HG03520 (cell line): ENCODE data around the gene ATF7.
"Not testable (repeated sequence)": the region's sequence is repeated elsewhere in the genome, so short reads cannot be mapped to it uniquely, and the experiment has no call there.

Source experiments
- ATAC-seq: cut with Tn5 transposase; IDR thresholded peaks from one replicate; pipeline ENCODE4 v1.9.1; 2021; ENCODE audit warnings: mild to moderate bottlenecking, moderate library complexity; ENCODE audit not compliant: unreplicated experiment

Gene ATF7

GRCh38 chr12:53631721-53632120 lies 5.5 kb upstream of the ATF7 start:
- no peak for ATAC-seq

DNA sequence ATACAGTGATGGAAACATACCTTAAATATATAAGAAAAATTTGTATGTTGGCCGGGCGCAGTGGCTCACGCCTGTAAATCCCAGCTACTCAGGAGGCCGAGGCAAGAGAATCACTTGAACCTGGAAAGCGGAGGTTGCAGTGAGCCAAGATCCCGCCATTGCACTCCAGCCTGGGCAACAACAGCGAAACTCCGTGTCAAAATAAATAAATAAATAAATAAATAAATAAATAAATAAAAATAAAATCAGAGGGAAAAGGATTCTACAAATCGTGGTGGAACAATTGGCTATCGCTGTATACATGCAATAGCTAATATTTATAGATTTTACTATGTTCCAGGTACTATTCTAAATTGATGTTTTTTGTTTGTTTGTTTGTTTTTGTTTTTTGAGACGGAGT lies 1.7 kb upstream of the ATF7 start:
- no peak for ATAC-seq

DNA sequence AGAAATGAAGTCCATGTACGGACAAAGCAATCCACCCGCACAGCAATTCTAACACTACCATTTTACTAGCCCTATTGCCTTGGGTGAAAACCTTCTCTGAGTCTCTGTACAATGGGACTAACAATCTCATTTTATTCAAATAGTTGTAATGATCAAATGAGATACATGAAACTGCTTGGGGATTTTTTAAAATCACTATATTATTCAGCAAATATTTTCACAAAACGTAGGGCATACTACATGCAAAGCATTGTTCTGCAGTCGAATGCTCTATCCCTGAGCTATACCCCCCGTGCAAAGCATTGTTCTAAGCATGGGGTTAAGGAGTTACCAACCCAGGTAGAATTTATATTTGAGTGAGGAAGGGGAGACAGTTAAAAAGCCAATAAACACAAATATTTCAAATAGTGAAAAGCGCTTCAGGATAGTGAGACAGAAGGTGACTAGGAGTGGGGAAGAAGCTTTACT lies 554 bp upstream of the ATF7 start:
- no peak for ATAC-seq

GRCh38 chr12:53625373-53625945 lies 723 bp downstream of the ATF7 start:
- no peak for ATAC-seq

DNA sequence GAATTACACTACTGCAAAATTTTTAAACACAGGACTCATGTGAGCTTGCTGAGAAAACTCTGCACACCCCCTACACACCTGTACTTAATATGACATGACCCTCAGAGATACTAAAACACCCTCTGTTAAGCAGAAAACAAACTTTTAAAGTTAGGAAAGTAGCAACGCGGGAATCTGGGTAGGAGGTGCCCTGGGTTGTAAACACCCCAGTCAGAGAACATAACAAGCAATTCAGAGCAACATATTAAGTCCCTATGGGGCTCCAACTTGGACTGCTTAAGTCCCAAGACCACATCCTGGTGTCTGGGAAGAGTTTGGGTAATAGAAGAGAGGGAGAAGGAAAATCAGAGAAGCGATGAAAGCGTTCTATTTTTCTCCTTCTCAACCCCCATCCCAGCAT lies 1.2 kb downstream of the ATF7 start:
- no peak for ATAC-seq

- no peak for ATAC-seq
These were observed 1.7 kb downstream of the ATF7 start for GRCh38 chr12:53624458-53624857.

DNA sequence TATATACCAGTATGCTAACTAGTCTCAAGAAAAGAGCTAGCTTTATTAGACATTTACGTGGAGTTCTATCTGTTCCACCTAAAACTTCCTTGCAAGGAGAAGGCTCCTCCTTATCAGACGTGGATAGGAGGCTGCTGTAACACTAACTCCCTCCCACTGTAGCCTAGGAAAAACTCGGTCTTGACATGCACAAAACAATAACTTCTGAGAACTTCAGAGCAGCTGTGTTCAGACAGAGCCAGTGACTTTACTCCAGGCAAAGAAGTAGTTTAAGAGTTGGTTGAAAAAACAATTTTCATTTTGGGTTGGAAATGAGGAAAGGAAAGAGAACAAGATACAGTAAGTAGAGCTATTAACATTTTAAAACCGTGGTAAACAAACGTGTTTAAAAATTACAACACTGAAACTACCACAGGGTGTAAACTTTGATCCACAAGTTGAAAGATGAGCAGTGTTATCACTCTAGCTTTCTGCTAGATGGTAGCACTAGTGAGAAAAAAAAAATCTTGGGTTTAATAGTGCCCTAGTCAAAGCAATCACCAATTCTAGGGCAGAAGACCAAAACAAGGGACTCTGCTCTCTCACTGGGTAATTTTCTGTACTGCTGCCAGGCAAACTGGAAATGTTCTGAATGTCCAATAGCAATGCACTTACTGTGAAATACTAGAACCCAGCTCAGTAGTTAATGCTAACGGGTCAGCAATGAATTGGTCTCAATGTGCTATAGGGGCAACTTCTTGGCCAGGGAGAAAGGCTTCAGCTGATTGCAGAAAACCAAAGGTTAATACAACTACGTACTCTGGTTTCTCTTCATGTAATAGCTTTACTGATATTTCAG lies 2.4 kb downstream of the ATF7 start:
- ATAC-seq = no peak

GRCh38 chr12:53622724-53623123 lies 3.5 kb downstream of the ATF7 start:
- ATAC-seq = no peak

DNA sequence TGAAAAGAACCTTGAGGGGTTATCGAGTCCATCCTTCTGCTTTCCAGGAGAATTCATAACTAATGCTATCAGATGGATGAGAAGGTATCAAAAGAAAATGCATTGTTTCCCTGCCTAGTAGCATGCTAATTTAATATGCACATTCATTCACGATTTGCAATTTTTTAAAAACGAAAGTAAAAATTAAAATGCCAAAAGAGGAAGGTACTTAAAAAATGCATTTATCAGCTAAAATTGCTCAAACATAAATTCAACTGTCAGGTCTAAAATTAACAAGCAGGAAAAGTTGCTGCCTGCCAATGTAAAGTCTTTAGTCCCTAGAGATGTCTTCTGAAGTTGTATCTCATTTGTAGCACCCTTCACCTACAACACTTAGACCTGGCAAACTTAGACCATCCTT lies 7.9 kb downstream of the ATF7 start:
- ATAC-seq = no peak

DNA sequence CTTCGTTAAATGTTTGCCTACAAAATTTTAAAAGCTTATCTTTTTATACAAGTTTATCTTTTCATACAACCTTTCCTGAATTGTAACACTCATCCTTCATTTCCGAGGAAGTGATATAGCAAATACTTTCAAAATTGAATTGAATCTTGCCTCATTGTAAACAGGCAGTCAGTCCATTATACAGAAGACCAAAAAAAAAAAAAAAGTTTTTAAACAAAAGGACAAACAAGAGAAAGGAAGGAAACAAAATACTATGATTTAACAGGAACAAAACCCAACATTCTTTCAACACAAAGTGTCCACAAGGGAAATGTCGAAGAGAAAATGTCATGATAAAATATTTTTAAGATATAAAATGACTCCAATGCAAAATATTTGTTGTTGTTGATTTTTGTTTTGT lies 8.5 kb downstream of the ATF7 start:
- ATAC-seq = no peak

GRCh38 chr12:53616950-53617349 lies 9.2 kb downstream of the ATF7 start:
- no peak for ATAC-seq

DNA sequence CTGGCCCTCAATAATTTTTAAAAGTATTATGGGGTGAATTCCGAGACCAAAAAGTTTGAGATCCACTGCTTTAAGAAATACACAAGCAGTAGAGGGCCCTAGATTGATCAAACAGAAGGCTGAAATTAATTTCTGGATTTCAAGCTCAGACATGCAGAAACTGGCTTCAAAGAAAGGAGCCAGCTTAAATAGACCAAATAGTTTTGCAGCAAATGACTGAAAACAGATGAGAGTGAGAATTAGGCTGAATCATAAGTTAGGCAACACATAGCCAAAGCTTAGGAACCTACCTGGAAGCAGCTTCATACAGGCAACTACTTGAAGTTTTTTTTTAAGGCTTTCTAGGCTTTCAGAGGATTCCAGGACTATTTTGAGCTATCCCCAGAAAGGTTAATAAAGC lies 12.4 kb downstream of the ATF7 start:
- ATAC-seq = no peak

GRCh38 chr12:53612978-53613377 lies 13.2 kb downstream of the ATF7 start:
- no peak for ATAC-seq

DNA sequence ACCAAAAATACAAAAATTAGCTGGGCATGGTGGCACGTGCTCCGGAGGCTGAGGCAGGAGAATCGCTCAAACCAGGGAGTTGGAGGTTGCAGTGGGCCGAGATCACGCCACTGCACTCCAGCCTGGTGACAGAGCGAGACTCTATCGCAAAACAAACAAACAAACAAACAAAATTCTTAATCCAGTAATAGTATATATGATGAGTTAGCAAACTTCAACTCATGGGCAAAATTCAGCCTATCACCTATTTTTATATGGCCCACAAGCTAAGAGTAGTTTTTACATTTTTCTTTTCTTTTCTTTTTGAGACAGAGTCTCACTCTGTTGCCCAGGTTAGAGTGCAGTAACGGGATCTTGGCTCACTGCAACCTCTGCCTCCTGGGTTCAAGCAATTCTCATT lies 14.9 kb downstream of the ATF7 start:
- ATAC-seq = no peak

DNA sequence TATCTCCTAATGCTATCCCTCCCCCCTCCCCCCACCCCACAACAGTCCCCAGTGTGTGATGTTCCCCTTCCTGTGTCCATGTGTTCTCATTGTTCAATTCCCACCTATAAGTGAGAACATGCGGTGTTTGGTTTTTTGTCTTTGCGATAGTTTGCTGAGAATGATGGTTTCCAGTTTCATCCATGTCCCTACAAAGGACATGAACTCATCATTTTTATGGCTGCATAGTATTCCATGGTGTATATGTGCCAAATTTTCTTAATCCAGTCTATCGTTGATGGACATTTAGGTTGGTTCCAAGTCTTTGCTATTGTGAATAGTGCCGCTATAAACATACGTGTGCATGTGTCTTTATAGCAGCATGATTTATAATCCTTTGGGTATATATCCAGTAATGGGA lies 19.5 kb downstream of the ATF7 start:
- not testable (repeated sequence) for ATAC-seq

GRCh38 chr12:53604581-53604980 lies 21.6 kb downstream of the ATF7 start:
- ATAC-seq = no peak

DNA sequence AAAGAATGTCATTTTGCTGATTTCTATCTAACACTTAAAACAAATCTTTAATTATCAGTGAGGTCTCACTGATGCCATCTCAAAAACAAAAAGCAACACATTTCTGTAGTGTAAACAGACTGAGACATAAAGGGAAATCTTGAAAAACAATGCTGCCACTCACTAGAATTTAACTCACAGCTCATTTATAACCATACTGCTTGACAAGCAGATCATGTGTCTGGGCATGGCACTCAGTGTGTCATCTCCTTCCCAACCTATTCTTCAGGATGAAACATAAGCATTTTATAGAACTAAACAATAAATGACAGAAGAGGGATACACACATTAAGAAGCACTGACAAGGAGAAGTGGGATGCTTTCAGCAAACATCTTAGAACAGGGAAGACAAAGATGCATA lies 22.4 kb downstream of the ATF7 start:
- ATAC-seq = no peak

DNA sequence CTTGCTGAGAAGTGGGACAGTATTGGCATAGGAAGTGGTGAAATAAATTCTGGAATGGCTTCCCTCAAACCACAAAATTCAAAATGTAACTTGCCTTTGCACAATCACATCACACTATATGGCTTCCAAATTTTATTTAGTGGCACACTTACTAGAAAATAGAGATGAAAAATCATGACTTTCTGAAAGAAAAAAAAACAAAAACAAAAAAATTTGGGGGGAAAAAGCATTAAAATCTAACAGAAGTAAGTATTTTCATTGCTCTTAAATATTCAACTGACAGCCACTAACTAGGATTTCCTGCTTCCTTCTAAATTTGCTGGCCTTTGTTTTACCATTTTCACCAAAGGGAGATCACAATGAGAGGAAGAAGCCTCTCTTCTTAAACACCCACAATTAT lies 23.0 kb downstream of the ATF7 start:
- ATAC-seq = no peak

- ATAC-seq = no peak
These were observed 23.9 kb downstream of the ATF7 start for GRCh38 chr12:53602176-53602864.

DNA sequence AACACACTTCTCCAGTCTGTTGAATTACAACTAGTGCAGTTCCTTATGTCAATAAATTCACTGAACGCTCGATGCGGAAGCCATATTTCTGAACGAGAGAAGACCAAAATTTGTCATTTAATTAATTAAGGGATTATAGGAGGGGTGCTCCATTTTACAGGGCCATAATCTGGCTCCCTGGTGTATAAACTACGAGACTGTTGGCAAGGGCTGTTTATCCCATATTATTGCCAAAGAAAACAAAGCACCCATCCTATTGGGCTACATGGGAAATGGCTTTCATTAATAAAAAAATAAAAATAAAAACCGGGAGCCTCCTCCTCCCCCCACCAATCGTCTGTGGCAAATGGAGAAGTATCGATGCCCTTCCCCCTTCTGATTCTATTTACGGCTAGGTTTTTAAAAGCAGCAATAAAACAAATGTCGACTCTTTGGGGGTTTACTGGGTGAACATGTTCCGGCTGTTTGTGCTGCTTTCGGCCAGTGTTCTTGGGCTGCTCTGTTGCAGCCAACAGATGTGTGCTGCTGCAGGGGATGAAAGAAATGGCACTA lies 24.8 kb downstream of the ATF7 start:
- ATAC-seq = no peak

- ATAC-seq = no peak
These were observed 25.5 kb downstream of the ATF7 start for GRCh38 chr12:53600490-53601295.
